ENCODE results near the gene APEX1. TPM values are rescaled to one million over a fixed set of nuclear protein-coding genes. Genes with fewer than 3 reads are reported as not detected.
"Not testable (repeated sequence)": the region's sequence is repeated elsewhere in the genome, so short reads cannot be mapped to it uniquely, and the experiment has no call there.

The APEX1 gene
- total RNA-seq, 6 donors from 2014 or later, result 81.5 to 134 (median 119) TPM

DNA sequence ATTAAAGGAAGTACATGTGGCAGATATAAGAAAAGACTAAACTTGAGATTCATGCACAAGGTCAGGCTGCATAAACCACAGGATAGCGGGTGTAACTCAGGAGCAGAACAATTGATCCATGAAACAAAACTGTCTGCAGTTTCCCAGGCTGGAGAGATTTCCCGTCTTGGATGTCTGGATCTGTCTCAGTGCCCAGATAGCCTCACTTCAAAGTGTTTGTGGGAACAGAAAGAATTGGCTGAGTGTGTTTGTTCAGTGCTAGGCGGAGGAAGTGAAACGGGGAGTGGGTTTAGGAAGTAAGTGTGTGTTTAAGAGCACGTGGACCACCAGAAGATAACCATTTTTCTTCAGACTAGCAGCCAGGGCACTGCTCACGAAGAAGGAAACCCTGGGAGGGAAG is 48.9 kb downstream of the APEX1 start:
- no peak for DNase-seq
- TF ChIP-seq POLR2A (IDR thresholded peaks at IDR 0.05), result no peak
- no peak for TF ChIP-seq POLR2AphosphoS5 (IDR thresholded peaks at IDR 0.05)
- TF ChIP-seq CTCF (IDR thresholded peaks at IDR 0.05), result no peak
- TF ChIP-seq EP300 (IDR thresholded peaks at IDR 0.05), result no peak
- peaks cover 0 to 5% (median 0%) of the 10 kb centered on the region in 4 donors for H3K4me1 ChIP-seq
- H3K9me3 ChIP-seq, result no peaks in the 10 kb centered on the region
- no peaks in the 10 kb centered on the region for H3K27me3 ChIP-seq
- ATAC-seq (ENCODE audit: low FRiP score in 2 of 2), result no peak
- no peak overlapping the region for H3K27ac ChIP-seq
- no peak overlapping the region for H3K4me3 ChIP-seq
- no peaks in the 10 kb centered on the region for H3K36me3 ChIP-seq
- 23 to 39% methylated on average over 6 of the region's 6 CpGs for WGBS, 2 donors

- WGBS, 2 donors, result no CpG with 5 or more reads among the region's 30 CpGs
- not testable (repeated sequence) for H3K36me3 ChIP-seq; H3K9me3 ChIP-seq; ATAC-seq (ENCODE audit: low FRiP score in 2 of 2); H3K27me3 ChIP-seq; H3K4me3 ChIP-seq; H3K27ac ChIP-seq; H3K4me1 ChIP-seq
- DNase-seq, result peak in 1 of 2 donors; percentile 40
Measured at GRCh38 chr14:20506276-20506675, 51.2 kb downstream of the APEX1 start.

DNA sequence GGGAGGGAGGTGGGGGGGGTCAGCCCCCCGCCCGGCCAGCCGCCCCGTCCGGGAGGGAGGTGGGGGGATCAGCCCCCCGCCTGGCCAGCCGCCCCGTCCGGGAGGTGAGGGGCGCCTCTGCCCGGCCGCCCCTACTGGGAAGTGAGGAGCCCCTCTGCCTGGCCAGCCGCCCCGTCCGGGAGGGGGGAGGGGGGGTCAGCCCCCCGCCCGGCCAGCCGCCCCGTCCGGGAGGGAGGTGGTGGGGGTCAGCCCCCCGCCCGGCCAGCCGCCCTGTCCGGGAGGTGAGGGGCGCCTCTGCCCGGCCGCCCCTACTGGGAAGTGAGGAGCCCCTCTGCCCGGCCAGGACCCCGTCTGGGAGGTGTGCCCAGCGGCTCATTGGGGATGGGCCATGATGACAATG is 51.7 kb downstream of the APEX1 start:
- no CpG with 5 or more reads among the region's 30 CpGs for WGBS, 2 donors
- not testable (repeated sequence) for H3K9me3 ChIP-seq; H3K36me3 ChIP-seq; H3K27me3 ChIP-seq; ATAC-seq (ENCODE audit: low FRiP score in 2 of 2); H3K4me3 ChIP-seq; H3K4me1 ChIP-seq; H3K27ac ChIP-seq
- DNase-seq, result peak in 1 of 2 donors; percentile 62

Small RNAs within 50 kb of the gene (small RNA-seq; reads per million reads assigned to genes)
- 0 to 0.55 (median 0.34) reads per million in 4 donors for gene RNA5SP382

Other genes starting within 250 kb of the APEX1 start
- gene OR11H6, start 231.5 kb upstream of the APEX1 start, total RNA-seq, result not detected
- not detected for gene OR11H7, start 226.2 kb upstream of the APEX1 start, total RNA-seq
- not detected for gene OR11H4, start 215.9 kb upstream of the APEX1 start, total RNA-seq
- 10 to 100 TPM in 4 of 6 donors, 1 to 10 TPM in 2; 8.1 to 28.4 (median 17.7) TPM for gene TTC5, start 149.3 kb upstream of the APEX1 start, total RNA-seq
- gene CCNB1IP1, start 121.9 kb upstream of the APEX1 start, total RNA-seq, result 10 to 100 TPM; 27.1 to 50.5 (median 44.7) TPM
- gene PARP2, start 111.6 kb upstream of the APEX1 start, total RNA-seq, result 10 to 100 TPM; 11.6 to 31.4 (median 17.6) TPM
- gene TEP1, start 41.7 kb upstream of the APEX1 start, total RNA-seq, result 10 to 100 TPM; 23.3 to 97.4 (median 39.6) TPM
- gene KLHL33, start 19.1 kb upstream of the APEX1 start, total RNA-seq, result under 1 TPM in 3 of 6 donors, not detected in 3; 0.22 to 0.60 (median 0.24) TPM
- gene OSGEP, start 414 bp upstream of the APEX1 start, total RNA-seq, result 10 to 100 TPM; 31.7 to 58.8 (median 48.1) TPM
- gene PIP4P1, start 6.2 kb downstream of the APEX1 start, total RNA-seq, result 10 to 100 TPM; 20.8 to 58.7 (median 34.2) TPM
- 10 to 100 TPM in 5 of 6 donors, 1 to 10 TPM in 1; 6.3 to 98.8 (median 32.9) TPM for gene PNP, start 14.2 kb downstream of the APEX1 start, total RNA-seq
- gene RNASE10, start 50.3 kb downstream of the APEX1 start, total RNA-seq, result 1 to 10 TPM in 1 of 6 donors, under 1 TPM in 1, not detected in 4; 0.64 to 1.0 TPM
- gene RNASE9, start 105.8 kb downstream of the APEX1 start, total RNA-seq, result not detected
- gene RNASE11, start 132.8 kb downstream of the APEX1 start, total RNA-seq, result not detected
- not detected for gene RNASE12, start 136.2 kb downstream of the APEX1 start, total RNA-seq
- gene OR6S1, start 186.5 kb downstream of the APEX1 start, total RNA-seq, result not detected
- 100 to 1,000 TPM in 1 of 6 donors, 10 to 100 TPM in 5; 14.7 to 108 (median 26.7) TPM for gene RNASE4, start 229.3 kb downstream of the APEX1 start, total RNA-seq
- 10 to 100 TPM; 16.8 to 47.4 (median 29.5) TPM for gene ANG, start 233.5 kb downstream of the APEX1 start, total RNA-seq

Measured in upper lobe of left lung (tissue), 6 donors.